ENCODE data around the gene ATP13A3. TPM values are rescaled to one million over a fixed set of nuclear protein-coding genes. Genes with fewer than 3 reads are reported as not detected.

ATP13A3 gene
- total RNA-seq, 1 donor from 2014 or later: 80.3 TPM

- no peaks in the 10 kb centered on the region for H3K9me3 Mint-ChIP-seq
- no peak overlapping the region for H3K4me3 Mint-ChIP-seq
- TF ChIP-seq CTCF (conservative IDR thresholded peaks at IDR 0.05): no peak
- no peak for DNase-seq (ENCODE audit: extremely low spot score, unreplicated experiment)
- peaks cover 10% of the 10 kb centered on the region for H3K27me3 Mint-ChIP-seq
- no peaks in the 10 kb centered on the region for H3K36me3 Mint-ChIP-seq
- peaks cover 20% of the 10 kb centered on the region for H3K4me1 Mint-ChIP-seq (ENCODE audit: unreplicated experiment)
- no peak overlapping the region for H3K27ac Mint-ChIP-seq
These were observed 89.7 kb downstream of the ATP13A3 start for GRCh38 chr3:194396859-194397756.

GRCh38 chr3:194396539-194396858, 90.3 kb downstream of the ATP13A3 start:
- peaks cover 18% of the 10 kb centered on the region for H3K4me1 Mint-ChIP-seq (ENCODE audit: unreplicated experiment)
- no peak overlapping the region for H3K4me3 Mint-ChIP-seq
- no peaks in the 10 kb centered on the region for H3K36me3 Mint-ChIP-seq
- H3K9me3 Mint-ChIP-seq: peaks cover under 1% of the 10 kb centered on the region
- no peak for TF ChIP-seq CTCF (conservative IDR thresholded peaks at IDR 0.05)
- H3K27me3 Mint-ChIP-seq: peaks cover 10% of the 10 kb centered on the region
- H3K27ac Mint-ChIP-seq: no peak overlapping the region
- DNase-seq (ENCODE audit: extremely low spot score, unreplicated experiment): no peak

- no peak for DNase-seq (ENCODE audit: extremely low spot score, unreplicated experiment)
- H3K36me3 Mint-ChIP-seq: no peaks in the 10 kb centered on the region
- peaks cover 6% of the 10 kb centered on the region for H3K9me3 Mint-ChIP-seq
- H3K4me1 Mint-ChIP-seq (ENCODE audit: unreplicated experiment): peaks cover 18% of the 10 kb centered on the region
- H3K27ac Mint-ChIP-seq: peak overlapping the region; percentile 44
- peaks cover 14% of the 10 kb centered on the region for H3K27me3 Mint-ChIP-seq
- TF ChIP-seq CTCF (conservative IDR thresholded peaks at IDR 0.05): no peak
- H3K4me3 Mint-ChIP-seq: peak overlapping the region; percentile 57
These were observed 90.8 kb downstream of the ATP13A3 start for GRCh38 chr3:194395778-194396538.

GRCh38 chr3:194395212-194395611, 91.6 kb downstream of the ATP13A3 start:
- H3K4me3 Mint-ChIP-seq: peak overlapping the region; percentile 57
- no peak for TF ChIP-seq CTCF (conservative IDR thresholded peaks at IDR 0.05)
- H3K27me3 Mint-ChIP-seq: peaks cover 17% of the 10 kb centered on the region
- H3K27ac Mint-ChIP-seq: peak overlapping the region; percentile 44
- H3K4me1 Mint-ChIP-seq (ENCODE audit: unreplicated experiment): peaks cover 18% of the 10 kb centered on the region
- peaks cover 13% of the 10 kb centered on the region for H3K9me3 Mint-ChIP-seq
- no peak for DNase-seq (ENCODE audit: extremely low spot score, unreplicated experiment)
- H3K36me3 Mint-ChIP-seq: no peaks in the 10 kb centered on the region

- H3K27me3 Mint-ChIP-seq: peaks cover 7% of the 10 kb centered on the region
- DNase-seq (ENCODE audit: extremely low spot score, unreplicated experiment): no peak
- TF ChIP-seq CTCF (conservative IDR thresholded peaks at IDR 0.05): no peak
- peaks cover 18% of the 10 kb centered on the region for H3K9me3 Mint-ChIP-seq
- H3K4me1 Mint-ChIP-seq (ENCODE audit: unreplicated experiment): peaks cover 13% of the 10 kb centered on the region
- no peak overlapping the region for H3K27ac Mint-ChIP-seq
- no peaks in the 10 kb centered on the region for H3K36me3 Mint-ChIP-seq
- no peak overlapping the region for H3K4me3 Mint-ChIP-seq
These were observed 94.2 kb downstream of the ATP13A3 start for GRCh38 chr3:194392576-194392975.

Measured in type B pancreatic cell (in vitro differentiated cells).